Liver (tissue), 3 donors: ENCODE data around the gene ZNF335.

Experiments used
- FOXA1 ChIP-seq: IDR thresholded peaks from 2 replicates; pipeline ENCODE4 v1.6.1; 2016; ENCODE audit warnings: antibody characterized with exemption
- GABPA ChIP-seq, 2 donors: IDR thresholded peaks in 1 of 2; conservative IDR thresholded peaks in 1 of 2; 2 replicates each; pipeline ENCODE4 v1.6.1; 2016; ENCODE audit warnings: antibody characterized with exemption in 2 of 2, mild to moderate bottlenecking in 1 of 2, moderate library complexity in 1 of 2
- TF ChIP-seq, protein P1 (sequence below): fragments of 150-350 bp; IDR thresholded peaks from 2 replicates; pipeline ENCODE4 v1.5.1; 2017; ENCODE audit warnings: improper control_type of control experiment, low read depth, low read length; ENCODE audit not compliant: missing input control
- donor health status: healthy.
- donor health status: healthy.

DNA sequence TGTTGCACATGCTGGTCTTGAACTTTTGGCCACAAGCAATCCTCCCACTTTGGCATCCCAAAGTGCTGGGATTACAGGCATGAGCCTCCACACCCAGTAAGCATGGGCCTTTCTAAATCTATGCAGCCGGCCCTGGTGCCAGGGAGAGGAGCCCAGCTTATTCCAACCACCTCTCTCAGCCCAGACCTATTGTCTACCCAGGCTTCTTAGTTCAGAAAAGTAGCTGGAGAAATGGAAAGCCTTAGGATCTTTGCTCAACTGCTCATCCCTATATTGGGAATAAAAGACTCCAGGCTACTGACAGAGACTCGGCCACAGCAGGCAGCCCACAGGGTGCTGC lies 45.3 kb downstream of the ZNF335 start:
- TF ChIP-seq, protein P1, sequence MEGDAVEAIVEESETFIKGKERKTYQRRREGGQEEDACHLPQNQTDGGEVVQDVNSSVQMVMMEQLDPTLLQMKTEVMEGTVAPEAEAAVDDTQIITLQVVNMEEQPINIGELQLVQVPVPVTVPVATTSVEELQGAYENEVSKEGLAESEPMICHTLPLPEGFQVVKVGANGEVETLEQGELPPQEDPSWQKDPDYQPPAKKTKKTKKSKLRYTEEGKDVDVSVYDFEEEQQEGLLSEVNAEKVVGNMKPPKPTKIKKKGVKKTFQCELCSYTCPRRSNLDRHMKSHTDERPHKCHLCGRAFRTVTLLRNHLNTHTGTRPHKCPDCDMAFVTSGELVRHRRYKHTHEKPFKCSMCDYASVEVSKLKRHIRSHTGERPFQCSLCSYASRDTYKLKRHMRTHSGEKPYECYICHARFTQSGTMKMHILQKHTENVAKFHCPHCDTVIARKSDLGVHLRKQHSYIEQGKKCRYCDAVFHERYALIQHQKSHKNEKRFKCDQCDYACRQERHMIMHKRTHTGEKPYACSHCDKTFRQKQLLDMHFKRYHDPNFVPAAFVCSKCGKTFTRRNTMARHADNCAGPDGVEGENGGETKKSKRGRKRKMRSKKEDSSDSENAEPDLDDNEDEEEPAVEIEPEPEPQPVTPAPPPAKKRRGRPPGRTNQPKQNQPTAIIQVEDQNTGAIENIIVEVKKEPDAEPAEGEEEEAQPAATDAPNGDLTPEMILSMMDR: no peak
- TF ChIP-seq GABPA (IDR thresholded peaks at IDR 0.05 in 1 of 2, conservative IDR thresholded peaks at IDR 0.05 in 1 of 2): no peak
- TF ChIP-seq FOXA1: no peak
